GM19467 (cell line): ENCODE results near the gene ARSJ.

Experiments used
- ATAC-seq: cut with Tn5 transposase; IDR thresholded peaks from one replicate; pipeline ENCODE4 v1.9.1; 2021; ENCODE audit warnings: mild to moderate bottlenecking, moderate library complexity; ENCODE audit not compliant: unreplicated experiment

Gene ARSJ

DNA sequence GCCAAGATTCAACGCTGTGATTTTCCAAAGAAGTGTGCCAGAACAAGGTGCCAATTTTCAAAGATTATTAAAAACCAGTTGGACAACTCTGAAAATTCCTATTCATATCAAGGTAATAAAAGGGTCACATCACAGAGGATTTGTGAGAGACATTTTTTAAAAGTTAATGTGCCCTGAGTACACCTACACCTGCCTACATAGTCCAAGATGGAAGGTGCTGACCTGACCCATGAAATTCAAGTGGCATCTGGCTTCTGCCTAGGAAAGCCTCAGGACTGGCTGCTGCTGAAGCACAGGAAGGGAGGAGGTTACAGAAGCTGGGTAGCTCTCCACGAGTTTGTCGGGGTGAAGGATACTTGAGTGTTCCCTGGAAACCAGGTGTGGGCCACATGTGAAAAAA lies 11.4 kb upstream of the ARSJ start:
- no peak for ATAC-seq

DNA sequence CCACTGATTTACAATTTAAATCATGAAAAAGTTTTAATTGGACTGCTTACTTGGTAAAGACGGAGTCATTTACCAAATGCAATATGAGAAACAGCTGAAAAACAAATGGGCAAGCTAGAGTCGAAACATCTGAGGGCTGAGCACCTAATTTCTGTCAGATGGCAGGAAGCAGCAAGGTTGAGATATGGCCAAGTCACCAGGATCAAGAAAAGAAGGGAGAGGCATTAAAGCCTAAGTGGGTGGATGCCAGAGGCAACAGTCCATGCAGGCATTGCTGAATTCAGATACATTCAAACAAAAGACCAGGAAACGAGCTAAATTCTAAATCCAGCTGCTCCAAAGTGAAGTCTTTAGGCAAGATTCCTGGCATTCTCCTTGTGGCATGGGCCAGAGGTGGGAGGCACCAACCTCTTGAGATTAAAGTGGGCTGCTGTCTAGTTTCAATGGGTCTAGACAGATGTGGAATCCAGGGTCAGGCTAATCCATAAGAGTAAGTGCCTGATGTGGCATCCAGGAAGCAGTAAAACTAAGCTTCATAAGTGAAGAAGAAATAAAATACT lies 8.0 kb upstream of the ARSJ start:
- ATAC-seq = no peak

DNA sequence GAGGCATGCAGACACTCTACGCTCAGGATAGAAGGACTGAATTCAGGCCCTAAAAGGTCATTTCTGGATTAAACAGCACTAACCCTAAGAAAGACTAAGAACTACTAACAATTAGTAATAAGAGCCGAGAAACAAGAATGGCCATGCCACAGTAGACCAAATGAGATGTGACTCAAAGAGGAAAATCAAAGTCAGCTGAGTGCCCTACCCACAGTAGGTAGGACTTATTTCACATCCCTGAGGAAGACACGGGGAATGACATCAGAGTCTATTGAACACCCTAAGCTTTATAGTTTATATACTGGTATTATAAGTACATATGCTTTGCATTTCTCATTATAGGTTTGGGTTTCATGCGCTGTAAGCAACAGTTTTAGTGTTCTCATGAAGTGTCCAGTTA lies 2.7 kb upstream of the ARSJ start:
- no peak for ATAC-seq

DNA sequence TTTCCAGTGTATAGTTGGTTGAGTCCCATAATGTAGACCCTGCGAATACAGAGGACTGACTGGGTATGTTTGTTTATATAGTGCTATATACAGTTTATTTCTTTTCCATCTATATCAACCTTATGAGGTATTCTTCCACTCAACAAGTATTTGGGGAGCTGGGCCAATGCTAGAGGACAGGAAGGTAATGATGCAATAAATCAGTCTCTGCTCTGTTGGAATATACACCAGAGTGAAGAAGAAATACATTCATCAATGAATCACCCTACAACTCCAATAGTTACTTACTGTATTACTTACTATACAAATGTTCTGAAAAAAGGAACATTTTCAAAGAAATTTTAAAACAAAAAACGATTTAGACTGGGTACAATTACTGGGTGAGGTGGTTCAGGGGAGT lies 2.1 kb upstream of the ARSJ start:
- ATAC-seq = no peak

DNA sequence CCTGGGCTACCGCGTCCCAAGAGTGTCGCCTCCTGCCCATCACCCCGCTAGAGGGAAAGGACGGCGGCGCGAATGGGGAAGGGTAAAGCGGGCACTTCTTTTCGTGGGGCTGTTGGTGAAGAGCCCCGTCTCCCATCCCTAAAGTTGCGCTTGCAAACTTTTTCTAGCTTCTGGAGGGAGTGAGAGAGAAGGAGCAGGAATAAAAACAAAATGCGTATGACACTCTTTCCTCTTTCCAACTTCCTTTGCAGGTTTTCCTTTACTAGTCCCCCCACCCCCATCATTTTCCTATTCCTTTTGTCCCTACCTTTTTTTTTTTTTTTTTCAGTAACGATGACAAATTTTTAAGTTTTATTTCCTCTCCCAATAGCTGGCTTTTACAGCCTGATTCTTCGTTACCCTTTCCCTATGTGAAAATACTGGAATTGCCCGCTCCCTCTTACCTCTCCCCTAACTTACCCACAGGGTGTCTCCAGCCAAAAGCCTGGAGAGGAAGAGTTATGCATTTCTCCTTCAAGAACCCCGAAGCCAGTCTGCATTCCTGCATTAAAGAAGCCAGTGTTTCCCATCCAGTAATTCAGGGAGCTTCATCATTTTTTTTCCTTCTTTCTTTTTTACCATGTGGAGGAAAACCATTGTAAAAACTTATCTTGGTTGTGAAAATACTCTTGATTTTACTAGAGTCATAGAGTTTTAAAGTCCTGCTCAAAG lies 613 bp upstream of the ARSJ start:
- no peak for ATAC-seq

DNA sequence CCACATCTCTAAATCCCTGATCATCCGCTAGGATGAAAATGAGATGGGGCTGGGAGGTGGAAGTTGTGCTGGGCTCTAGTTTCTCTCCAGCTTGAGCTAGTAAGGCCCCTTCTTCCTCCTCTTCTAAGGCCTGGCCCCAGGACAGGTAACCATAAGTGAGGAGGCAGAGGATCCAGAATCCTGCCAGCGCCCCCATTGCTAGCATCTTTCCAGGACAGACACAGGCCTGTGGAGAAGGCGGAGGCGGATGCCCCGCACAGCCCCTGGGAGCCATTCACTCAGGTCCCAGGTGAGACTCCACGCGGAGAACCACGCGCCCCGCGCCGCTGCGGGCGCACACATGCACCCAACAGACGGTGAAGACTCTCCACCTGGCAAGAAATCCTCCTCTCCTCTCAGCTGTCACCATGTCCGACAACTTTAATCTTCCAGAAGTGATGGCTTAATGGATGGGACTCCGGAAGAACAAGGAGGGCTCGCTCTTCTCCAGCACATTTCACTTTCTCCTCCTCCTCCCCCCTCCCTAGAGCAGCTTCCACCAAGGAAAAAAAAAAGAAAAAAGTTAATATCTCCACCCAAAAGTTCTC lies 793 bp downstream of the ARSJ start:
- no peak for ATAC-seq

DNA sequence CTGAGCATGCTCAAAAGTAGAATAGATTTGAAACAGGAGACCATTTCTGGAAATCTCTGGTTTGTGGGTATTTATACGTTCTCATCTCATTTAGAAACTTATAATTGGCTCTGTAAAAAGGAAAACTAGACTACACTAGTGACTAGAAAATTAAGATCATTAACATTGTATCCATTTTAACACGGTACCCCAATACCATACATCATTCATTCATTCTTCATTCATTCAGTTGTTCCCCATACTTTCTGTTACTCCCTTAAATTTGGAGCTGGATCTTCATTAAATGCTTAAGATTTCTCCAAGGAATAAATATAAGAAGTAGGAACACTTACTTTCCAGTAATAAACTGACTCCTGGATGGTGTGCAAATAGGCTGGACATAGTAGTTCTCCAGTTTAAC lies 1.3 kb downstream of the ARSJ start:
- ATAC-seq = no peak

DNA sequence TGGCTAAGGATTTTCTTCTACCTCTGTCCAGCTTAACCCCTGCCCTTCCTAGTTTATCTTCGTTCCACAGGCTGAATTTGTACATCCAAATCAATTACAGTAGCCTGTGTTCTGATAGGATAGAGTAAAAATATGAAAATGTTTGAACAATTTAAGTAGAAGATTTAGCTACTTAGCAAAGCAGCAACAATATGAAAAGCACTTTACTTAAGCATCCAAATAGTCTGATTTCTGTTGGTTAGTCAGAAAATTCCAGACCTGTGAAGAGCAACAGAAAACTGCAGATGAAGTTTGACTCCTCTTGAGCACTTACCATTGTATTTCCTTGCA lies 2.0 kb downstream of the ARSJ start:
- ATAC-seq = no peak

DNA sequence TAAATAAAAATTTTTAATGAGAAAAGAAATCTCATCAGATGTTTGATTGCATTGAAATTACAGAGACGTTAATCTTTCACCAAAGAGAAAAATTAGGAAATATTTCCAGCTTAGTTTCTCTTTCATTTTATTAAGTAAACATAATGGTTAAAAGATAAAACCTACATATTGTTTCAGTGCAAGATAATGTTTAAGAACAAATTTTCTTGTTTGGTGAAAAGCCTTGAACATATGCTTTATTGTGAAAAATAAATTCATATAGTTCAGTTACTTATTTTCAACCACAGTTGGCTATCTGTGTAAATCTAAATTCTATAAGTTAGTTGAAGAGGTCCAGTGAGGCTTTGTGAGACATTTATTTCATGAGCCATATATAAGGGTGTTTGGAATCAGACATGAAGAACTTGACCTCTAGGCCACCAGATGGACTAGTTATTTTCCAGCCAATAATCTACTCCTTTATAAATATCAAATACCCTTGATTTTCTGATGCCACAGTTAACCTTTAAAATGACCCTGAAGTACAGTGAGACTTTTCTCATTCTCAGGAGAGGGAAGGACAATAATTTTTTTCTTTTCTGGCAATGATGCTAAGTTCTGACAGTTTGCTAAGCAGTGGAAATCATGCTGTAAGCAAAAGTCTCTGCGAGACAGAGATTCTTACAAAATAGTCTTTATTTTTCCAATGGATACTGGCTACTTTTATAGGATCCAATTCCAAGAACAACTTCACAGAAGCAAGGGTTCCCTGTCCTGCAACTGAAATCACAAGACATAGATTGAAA lies 2.5 kb downstream of the ARSJ start:
- ATAC-seq = no peak

DNA sequence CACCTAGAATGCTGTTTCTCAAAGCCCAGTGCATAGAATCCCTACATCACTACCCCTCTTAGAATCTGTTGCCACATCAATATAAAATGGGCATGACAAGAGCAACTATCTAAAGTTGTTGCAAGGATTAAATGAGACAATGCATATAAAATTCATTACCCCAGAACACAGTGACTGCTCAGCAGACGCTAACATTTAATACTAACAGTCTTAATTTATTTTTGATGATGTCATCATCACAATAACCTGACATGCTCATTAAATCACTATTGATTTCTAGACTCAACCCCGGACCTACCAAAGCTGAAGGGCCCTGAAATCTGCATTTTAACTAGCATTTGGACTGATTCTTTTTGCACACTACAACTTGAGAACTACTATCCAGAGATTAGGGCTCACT lies 3.9 kb downstream of the ARSJ start:
- no peak for ATAC-seq

DNA sequence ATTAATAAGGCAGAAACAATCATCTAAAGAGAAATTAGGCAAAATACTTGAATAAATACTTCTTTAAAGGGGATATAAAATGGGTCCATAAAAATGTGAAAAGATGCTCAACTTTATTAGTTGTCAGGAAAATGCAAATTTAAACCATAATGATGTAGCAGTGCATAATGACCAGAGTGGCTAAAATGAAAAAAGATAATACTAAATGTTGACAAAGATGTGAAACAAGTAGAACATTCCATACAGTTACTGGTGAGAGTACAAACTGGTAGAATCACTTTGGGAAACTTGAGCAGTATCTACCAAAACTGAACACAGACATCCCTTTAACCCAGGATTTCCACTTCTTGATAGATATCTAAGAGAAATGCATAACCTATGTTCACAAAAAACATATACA lies 5.0 kb downstream of the ARSJ start:
- ATAC-seq = no peak

DNA sequence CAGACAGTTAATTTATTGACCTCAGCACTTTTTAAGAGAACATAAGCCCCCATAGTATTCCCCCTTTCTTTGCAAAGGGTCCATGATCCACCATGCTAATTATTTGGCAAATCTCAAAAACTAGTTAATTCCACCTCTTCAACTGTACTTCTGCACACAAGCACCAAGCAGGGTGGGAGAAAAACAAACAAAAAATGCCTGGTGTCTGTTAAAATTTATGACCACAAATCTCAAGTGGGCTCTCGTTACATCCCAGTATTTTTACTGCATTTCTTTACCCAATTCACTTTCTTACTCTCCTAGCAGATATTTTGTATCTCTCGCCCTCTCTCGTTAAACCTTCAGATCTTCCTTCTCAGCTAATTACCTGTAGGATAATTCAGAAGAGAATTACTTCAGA lies 6.1 kb downstream of the ARSJ start:
- ATAC-seq = no peak

DNA sequence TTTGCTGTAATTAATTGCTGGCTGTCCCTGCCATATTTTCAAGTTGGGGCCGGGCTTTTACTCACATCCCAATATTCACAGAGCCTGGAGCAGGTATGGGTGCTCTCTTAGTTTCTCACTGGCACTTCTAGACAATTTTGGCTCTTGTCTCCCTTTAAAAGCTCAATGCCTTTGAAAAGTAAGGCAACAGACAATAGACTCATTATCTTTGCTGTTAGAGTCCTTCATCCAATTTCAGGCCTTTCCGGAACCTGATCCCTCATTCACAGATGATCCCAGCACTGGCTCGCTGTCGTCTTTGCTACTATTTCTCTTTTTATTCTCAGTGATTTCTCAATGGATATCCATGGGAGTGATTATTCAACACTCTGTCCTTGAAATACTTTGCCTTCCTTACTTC lies 6.7 kb downstream of the ARSJ start:
- ATAC-seq = no peak

DNA sequence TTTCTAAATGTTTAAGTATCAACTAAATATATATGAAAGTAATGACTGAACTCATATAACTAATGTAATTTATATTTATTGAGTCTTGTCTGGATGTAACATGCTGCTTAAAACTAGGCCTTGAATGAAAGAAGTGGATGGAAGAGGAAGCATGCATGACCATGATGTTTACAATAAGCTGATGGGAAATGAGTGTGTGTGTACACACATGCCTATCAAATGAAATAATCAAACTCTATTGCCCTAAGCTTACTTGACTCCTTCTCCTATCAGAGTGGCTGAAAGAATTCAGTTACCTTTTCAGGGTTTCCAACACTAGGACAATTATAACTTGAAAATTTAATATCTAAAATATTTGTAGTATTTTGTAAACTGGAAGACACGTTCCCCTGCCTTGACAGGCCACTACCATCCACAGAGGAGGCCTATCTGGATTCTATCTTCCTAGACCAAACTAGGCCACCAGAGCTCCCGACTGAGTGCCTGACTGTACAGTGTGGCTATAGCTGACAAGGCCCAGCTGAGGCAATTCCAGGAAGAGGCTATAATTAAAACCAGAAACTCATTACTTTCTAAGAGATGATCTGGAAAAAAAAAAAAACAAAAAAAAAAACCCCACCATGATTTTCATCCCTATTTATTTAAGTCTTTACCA lies 7.6 kb downstream of the ARSJ start:
- ATAC-seq = no peak

DNA sequence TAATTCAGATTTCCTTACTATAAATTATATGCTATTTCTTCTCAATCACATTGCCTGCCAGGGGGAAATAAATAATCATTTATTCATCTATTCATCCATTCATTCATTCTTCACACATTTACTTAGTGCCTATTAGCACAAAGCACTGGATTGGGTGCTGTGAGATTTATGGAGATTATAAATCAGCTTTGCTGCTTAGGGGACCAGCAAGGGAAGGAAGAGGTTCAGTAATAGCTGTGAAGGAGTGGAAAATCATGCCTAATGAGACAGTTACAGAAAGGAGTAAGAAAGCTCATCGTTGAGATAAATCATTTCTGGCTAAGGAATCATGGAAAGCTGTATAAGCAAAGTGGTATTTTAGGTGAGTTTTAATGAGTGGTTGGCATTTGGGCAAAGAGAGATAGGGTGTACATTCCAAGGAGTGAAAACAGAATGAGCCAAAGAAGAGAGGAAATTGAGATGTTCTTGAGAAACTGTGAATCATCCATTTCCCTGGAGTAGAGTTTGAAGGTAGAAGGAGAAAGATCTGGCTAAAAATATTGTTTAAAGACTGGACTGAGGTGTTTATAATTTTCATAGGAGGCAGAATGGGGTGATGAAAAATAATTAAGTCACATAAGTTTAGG lies 9.6 kb downstream of the ARSJ start:
- no peak for ATAC-seq

DNA sequence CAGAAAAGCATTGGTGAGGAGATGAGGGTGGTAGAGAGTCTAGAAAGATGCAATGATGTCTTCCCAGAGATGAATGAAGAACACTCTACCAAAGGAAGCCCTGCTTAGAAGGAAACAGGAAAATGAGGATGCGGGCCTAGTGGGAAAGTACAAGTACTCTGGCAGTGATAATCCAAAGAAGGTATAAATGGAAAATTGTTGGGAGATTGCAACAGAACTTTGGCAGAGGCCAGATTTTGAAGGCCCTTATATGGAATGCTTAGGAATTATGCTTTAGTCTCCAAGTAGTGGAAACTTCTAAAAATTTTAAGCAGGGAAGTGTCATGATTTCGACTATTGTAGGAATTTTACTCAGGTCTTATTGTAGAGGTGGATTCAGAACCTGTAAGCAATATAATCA lies 11.0 kb downstream of the ARSJ start:
- ATAC-seq = no peak

DNA sequence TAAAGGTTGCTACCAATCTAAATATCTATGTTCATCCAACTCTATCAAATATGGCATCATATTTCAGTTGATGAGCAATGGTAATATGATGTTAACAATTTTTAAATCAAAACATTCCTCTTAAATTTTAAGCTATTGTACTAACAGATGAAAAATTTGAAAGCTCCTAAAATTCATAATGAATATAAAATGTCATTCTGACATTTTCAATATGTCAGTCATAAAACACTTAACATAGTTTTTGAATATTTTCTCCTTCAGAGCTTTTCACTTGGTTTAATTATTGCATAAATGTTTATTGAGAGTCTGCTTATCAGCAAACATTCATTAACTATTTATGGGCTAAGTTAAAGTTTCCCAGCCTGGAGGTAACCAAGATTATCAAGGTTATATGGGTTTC lies 11.8 kb downstream of the ARSJ start:
- no peak for ATAC-seq

DNA sequence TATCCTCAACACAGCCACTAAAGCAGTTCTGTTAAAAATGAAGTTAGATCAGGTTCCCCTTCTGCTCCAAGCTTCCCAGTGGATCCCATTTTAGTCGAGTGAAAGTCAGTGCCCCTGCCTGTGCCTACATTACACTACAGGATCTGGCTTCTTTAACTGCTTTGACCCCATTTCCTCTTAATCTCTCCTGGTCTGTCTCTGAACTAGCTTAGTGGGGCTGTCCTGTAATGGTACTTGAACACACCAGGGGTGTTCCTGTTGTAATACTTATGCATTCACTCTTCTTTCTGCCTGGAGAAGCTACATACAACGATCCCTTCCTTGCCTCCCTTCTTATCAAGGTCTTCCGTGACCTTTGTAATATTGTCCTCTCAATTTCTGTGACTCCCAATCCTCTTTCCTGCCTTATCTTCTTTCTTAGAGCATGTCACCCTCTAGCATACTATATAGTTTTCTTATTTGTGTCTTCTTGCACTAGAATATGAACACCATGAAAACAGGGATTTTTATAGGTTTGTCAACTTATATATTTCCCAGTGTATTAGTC lies 16.7 kb downstream of the ARSJ start:
- no peak for ATAC-seq

DNA sequence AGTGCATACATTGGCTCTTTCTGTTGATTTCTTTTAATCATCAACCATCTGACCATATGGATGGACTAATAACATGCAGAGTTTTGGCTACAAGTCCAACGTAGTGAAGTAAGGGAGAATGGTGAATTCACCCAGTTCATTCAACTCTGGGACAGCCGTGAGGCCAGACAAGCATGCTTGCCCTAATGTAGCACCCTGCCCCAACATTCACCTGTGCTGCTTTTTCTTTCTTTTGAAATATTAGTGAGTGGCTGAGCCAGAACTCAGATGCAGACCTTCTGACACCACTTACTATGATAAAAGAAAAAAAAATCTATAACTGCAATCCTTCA lies 17.5 kb downstream of the ARSJ start:
- ATAC-seq = no peak

DNA sequence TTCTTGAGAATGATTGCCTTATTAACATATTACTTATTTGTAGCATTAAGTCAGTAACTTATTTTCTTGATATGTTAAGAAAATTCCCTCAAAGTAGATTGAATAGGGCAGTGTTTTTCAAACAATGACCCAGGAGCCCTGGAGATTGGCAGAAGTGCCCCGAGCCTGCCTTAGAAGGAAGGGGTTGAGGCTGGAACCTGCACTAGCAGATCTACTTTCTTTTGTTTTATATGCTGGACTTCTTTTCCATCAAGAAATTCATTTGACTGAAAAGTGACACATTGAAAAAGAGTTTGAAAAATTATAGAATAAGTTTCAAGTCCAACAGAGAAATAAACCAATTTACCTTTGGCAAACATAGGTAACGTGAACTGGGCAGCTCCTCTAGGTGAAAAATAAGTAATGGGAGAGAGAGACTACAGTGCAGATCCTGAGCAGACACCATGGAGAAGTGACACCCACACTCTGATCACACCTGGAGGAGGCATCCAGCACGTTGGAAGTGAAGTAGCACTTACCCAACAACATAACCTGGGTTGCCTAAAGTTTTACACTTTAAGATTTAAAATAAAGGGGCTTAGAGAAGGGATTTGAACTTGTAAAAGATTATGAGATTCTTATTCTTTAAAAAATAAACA lies 18.6 kb downstream of the ARSJ start:
- no peak for ATAC-seq

DNA sequence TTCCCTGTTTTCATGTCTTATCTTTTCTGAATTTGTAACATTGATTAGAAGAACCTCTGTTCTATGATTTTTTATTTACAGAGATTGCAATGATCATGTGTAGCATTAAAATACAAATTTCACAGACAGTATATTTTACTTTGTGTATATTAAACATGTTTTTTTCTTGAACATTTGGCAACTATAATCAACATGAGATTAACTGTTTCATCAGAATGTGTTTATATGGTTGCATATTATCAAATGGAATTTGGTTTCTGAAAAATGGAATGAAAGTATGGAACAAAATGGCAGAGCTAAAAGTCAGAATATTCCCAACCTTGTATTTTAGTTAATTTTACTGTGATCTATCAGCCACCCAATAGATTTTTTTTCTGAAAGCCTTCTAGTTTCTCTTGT lies 19.9 kb downstream of the ARSJ start:
- no peak for ATAC-seq
